Measurements from ENCODE around the gene ELOVL6. TPM values are rescaled to one million over a fixed set of nuclear protein-coding genes. Genes with fewer than 3 reads are reported as not detected.

ELOVL6 gene
- polyA plus RNA-seq, 1 donor, result 14.1 TPM

- Histone ChIP-seq H3K4me3 (ENCODE audit: low read length) (no peak overlapping the region), H3K27ac (ENCODE audit: low read length) (no peak overlapping the region), H3K36me3 (ENCODE audit: control insufficient read depth, insufficient read depth, low read length) (no peaks in the 10 kb centered on the region), H3K4me1 (ENCODE audit: control insufficient read depth, insufficient read depth, low read length) (no peaks in the 10 kb centered on the region), H3K9me3 (ENCODE audit: control insufficient read depth, low read depth, low read length) (no peaks in the 10 kb centered on the region), H3K27me3 (ENCODE audit: control insufficient read depth, insufficient read depth, low read length) (no peaks in the 10 kb centered on the region)
- WGBS (ENCODE audit: insufficient coverage, low lambda C conversion rate), result no CpG with 5 or more reads among the region's 1 CpG
- DNase-seq, result no peak
Observed at GRCh38 chr4:110184791-110185155, 13.6 kb downstream of the ELOVL6 start.

GRCh38 chr4:110184140-110184790 lies 14.2 kb downstream of the ELOVL6 start:
- H3K9me3 ChIP-seq (ENCODE audit: control insufficient read depth, low read depth, low read length), result no peaks in the 10 kb centered on the region
- H3K36me3 ChIP-seq (ENCODE audit: control insufficient read depth, insufficient read depth, low read length), result no peaks in the 10 kb centered on the region
- 67% methylated on average over 2 of the region's 4 CpGs for WGBS (ENCODE audit: insufficient coverage, low lambda C conversion rate)
- H3K27ac ChIP-seq (ENCODE audit: low read length), result no peak overlapping the region
- no peak for DNase-seq
- no peaks in the 10 kb centered on the region for H3K4me1 ChIP-seq (ENCODE audit: control insufficient read depth, insufficient read depth, low read length)
- no peaks in the 10 kb centered on the region for H3K27me3 ChIP-seq (ENCODE audit: control insufficient read depth, insufficient read depth, low read length)
- H3K4me3 ChIP-seq (ENCODE audit: low read length), result no peak overlapping the region

DNA sequence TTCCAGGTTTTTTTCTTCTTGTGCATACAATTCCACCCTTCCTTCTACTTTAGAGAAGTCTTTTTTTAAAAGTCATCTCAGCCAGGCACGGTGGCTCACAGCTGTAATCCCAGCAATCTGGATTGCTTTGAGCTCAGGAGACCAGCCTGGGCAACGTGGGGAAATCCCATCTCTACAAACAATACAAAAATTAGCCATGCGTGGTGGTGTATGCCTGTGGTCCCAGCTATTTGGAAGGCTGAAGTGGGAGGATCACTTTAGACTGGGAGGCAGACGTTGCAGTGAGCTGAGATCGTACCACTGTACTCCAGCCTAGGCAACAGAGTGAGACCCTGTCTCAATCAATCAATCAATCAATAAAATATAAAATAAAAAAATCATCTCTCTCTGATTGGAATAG lies 14.8 kb downstream of the ELOVL6 start:
- Histone ChIP-seq H3K9me3 (ENCODE audit: control insufficient read depth, low read depth, low read length) (no peaks in the 10 kb centered on the region), H3K4me3 (ENCODE audit: low read length) (no peak overlapping the region), H3K27ac (ENCODE audit: low read length) (no peak overlapping the region), H3K4me1 (ENCODE audit: control insufficient read depth, insufficient read depth, low read length) (no peaks in the 10 kb centered on the region), H3K36me3 (ENCODE audit: control insufficient read depth, insufficient read depth, low read length) (no peaks in the 10 kb centered on the region), H3K27me3 (ENCODE audit: control insufficient read depth, insufficient read depth, low read length) (no peaks in the 10 kb centered on the region)
- WGBS (ENCODE audit: insufficient coverage, low lambda C conversion rate), result no CpG with 5 or more reads among the region's 5 CpGs
- DNase-seq, result no peak

GRCh38 chr4:110183058-110183457 lies 15.4 kb downstream of the ELOVL6 start:
- H3K27ac ChIP-seq (ENCODE audit: low read length), result no peak overlapping the region
- 100% methylated on average over 3 of the region's 5 CpGs for WGBS (ENCODE audit: insufficient coverage, low lambda C conversion rate)
- DNase-seq, result no peak
- no peaks in the 10 kb centered on the region for H3K27me3 ChIP-seq (ENCODE audit: control insufficient read depth, insufficient read depth, low read length)
- no peaks in the 10 kb centered on the region for H3K9me3 ChIP-seq (ENCODE audit: control insufficient read depth, low read depth, low read length)
- H3K36me3 ChIP-seq (ENCODE audit: control insufficient read depth, insufficient read depth, low read length), result no peaks in the 10 kb centered on the region
- no peak overlapping the region for H3K4me3 ChIP-seq (ENCODE audit: low read length)
- H3K4me1 ChIP-seq (ENCODE audit: control insufficient read depth, insufficient read depth, low read length), result no peaks in the 10 kb centered on the region

DNA sequence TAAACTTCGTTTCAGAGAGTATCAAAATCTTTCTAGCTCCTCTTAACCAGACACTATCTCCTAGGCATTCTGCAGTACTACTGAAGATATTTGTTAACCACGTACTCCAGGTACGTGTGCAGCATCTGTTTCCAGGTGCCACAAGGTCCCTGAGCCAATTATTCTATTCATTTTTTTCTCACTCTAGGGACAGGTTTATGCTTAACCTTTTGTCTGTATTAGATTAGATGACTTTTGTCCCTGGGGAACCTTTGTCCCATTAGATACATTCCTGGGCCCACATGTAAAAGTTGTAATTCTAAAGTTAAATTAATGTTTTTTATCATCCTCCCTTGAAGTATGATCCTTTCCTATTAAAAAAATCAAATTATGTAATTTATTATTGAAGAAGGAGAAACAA lies 16.5 kb downstream of the ELOVL6 start:
- Histone ChIP-seq H3K4me1 (ENCODE audit: control insufficient read depth, insufficient read depth, low read length) (no peaks in the 10 kb centered on the region), H3K27ac (ENCODE audit: low read length) (peak overlapping the region; percentile 15), H3K9me3 (ENCODE audit: control insufficient read depth, low read depth, low read length) (no peaks in the 10 kb centered on the region), H3K36me3 (ENCODE audit: control insufficient read depth, insufficient read depth, low read length) (no peaks in the 10 kb centered on the region), H3K4me3 (ENCODE audit: low read length) (no peak overlapping the region), H3K27me3 (ENCODE audit: control insufficient read depth, insufficient read depth, low read length) (no peaks in the 10 kb centered on the region)
- 0% methylated on average over 1 of the region's 3 CpGs for WGBS (ENCODE audit: insufficient coverage, low lambda C conversion rate)
- DNase-seq, result peak in 1 of 2 donors; percentile 52

DNA sequence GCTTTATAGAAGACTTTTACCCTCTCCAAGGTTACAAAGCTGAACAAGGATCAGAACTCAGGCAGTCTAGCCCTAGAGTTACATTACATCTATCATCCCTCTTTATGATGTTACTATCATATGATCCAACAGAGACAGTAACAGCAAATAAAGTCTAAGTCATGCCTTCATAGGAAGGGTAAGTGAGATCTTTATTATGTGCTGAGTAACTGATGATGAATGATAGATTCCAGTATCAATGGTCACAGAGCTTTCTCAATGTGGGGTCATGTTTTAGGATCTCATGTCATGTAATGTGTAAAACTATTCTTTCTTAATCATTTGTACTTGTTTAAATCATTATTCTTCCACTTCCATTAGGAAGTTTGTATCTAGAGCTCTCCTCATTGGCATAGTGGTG lies 22.8 kb downstream of the ELOVL6 start:
- DNase-seq, result no peak
- no peak overlapping the region for H3K4me3 ChIP-seq (ENCODE audit: low read length)
- no peaks in the 10 kb centered on the region for H3K36me3 ChIP-seq (ENCODE audit: control insufficient read depth, insufficient read depth, low read length)
- H3K27ac ChIP-seq (ENCODE audit: low read length), result peak overlapping the region; percentile 22
- no peaks in the 10 kb centered on the region for H3K9me3 ChIP-seq (ENCODE audit: control insufficient read depth, low read depth, low read length)
- peaks cover 23% of the 10 kb centered on the region for H3K4me1 ChIP-seq (ENCODE audit: control insufficient read depth, insufficient read depth, low read length)
- no peaks in the 10 kb centered on the region for H3K27me3 ChIP-seq (ENCODE audit: control insufficient read depth, insufficient read depth, low read length)

DNA sequence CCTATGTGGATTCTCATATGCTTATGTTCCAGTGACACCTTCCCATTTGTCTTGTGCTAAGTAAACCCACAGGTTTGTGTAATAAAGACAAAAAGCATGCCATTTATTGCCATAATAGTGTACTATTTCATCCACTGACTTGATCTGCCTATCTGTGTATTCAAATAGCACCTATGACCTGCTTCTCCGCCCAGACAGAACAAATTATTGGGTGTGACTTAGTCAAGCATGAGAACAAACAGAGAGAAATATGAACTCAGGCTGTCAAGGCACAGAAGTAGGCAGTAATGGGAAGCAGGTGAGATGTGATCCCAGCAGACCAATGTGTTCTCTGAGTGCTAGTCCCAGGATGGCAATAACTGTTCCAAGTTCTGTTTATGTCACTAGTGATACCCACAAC lies 25.4 kb downstream of the ELOVL6 start:
- Histone ChIP-seq H3K9me3 (ENCODE audit: control insufficient read depth, low read depth, low read length) (no peaks in the 10 kb centered on the region), H3K36me3 (ENCODE audit: control insufficient read depth, insufficient read depth, low read length) (no peaks in the 10 kb centered on the region), H3K4me3 (ENCODE audit: low read length) (no peak overlapping the region), H3K27ac (ENCODE audit: low read length) (peak overlapping the region; percentile 52), H3K4me1 (ENCODE audit: control insufficient read depth, insufficient read depth, low read length) (peaks cover 23% of the 10 kb centered on the region), H3K27me3 (ENCODE audit: control insufficient read depth, insufficient read depth, low read length) (no peaks in the 10 kb centered on the region)
- WGBS (ENCODE audit: insufficient coverage, low lambda C conversion rate), result no CpG with 5 or more reads among the region's 1 CpG
- peak; percentile 64 to 83 for DNase-seq

DNA sequence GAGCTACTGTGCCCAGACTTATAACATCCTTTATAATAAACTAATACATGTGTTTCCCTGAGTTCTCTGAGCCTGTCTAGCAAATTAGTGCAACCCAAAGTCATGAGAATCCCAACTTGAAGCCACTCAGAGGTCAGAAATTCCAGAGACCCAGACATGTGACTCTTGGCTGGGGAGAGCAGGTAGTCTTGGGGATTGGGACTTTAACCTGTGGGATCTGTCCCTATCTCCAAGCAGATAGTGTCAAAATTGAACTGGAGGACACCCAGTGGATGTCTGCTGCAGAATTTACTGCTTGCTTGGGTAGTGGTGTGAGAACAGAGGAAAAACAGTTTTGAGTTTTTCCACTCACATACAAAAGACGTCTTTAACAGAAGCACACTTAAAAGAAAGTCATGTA lies 26.4 kb downstream of the ELOVL6 start:
- H3K36me3 ChIP-seq (ENCODE audit: control insufficient read depth, insufficient read depth, low read length), result no peaks in the 10 kb centered on the region
- WGBS (ENCODE audit: insufficient coverage, low lambda C conversion rate), result 13% methylated on average over 1 of the region's 1 CpG
- no peak overlapping the region for H3K4me3 ChIP-seq (ENCODE audit: low read length)
- DNase-seq, result peak; percentile 52 to 76
- H3K9me3 ChIP-seq (ENCODE audit: control insufficient read depth, low read depth, low read length), result no peaks in the 10 kb centered on the region
- H3K27ac ChIP-seq (ENCODE audit: low read length), result peak overlapping the region; percentile 47
- H3K27me3 ChIP-seq (ENCODE audit: control insufficient read depth, insufficient read depth, low read length), result no peaks in the 10 kb centered on the region
- peaks cover 23% of the 10 kb centered on the region for H3K4me1 ChIP-seq (ENCODE audit: control insufficient read depth, insufficient read depth, low read length)

DNA sequence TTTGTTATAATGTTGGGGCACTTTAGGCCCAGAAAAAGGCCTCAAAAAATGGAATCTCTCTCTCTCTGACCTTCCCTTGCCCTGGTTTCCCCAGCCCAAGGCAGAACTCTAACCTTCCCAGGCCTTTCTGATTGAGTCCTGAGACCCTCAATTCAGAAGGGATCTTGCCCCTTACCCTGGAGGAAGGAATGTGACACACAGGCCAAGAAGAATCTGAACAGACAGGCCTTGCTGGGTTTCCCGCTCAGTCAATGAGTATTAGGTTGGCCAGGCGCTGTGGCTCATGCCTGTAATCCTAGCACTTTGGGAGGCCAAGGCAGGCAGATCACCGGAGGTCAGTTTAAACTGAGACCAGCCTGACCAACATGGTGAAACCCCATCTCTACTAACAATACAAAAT lies 27.6 kb downstream of the ELOVL6 start:
- WGBS (ENCODE audit: insufficient coverage, low lambda C conversion rate), result no CpG with 5 or more reads among the region's 3 CpGs
- no peak overlapping the region for H3K27ac ChIP-seq (ENCODE audit: low read length)
- H3K4me3 ChIP-seq (ENCODE audit: low read length), result no peak overlapping the region
- no peaks in the 10 kb centered on the region for H3K27me3 ChIP-seq (ENCODE audit: control insufficient read depth, insufficient read depth, low read length)
- no peaks in the 10 kb centered on the region for H3K9me3 ChIP-seq (ENCODE audit: control insufficient read depth, low read depth, low read length)
- DNase-seq, result no peak
- H3K36me3 ChIP-seq (ENCODE audit: control insufficient read depth, insufficient read depth, low read length), result no peaks in the 10 kb centered on the region
- H3K4me1 ChIP-seq (ENCODE audit: control insufficient read depth, insufficient read depth, low read length), result peaks cover 23% of the 10 kb centered on the region

GRCh38 chr4:110165382-110166286 lies 32.8 kb downstream of the ELOVL6 start:
- Histone ChIP-seq H3K27ac (ENCODE audit: low read length) (no peak overlapping the region), H3K27me3 (ENCODE audit: control insufficient read depth, insufficient read depth, low read length) (no peaks in the 10 kb centered on the region), H3K4me1 (ENCODE audit: control insufficient read depth, insufficient read depth, low read length) (peaks cover 5% of the 10 kb centered on the region), H3K36me3 (ENCODE audit: control insufficient read depth, insufficient read depth, low read length) (no peaks in the 10 kb centered on the region), H3K9me3 (ENCODE audit: control insufficient read depth, low read depth, low read length) (peaks cover 3% of the 10 kb centered on the region), H3K4me3 (ENCODE audit: low read length) (no peak overlapping the region)
- WGBS (ENCODE audit: insufficient coverage, low lambda C conversion rate), result 78% methylated on average over 1 of the region's 5 CpGs
- no peak for DNase-seq

Measured in large intestine (tissue), 3 donors.